ENCODE measurements around the gene ART5.
"Not testable (repeated sequence)": the region's sequence is repeated elsewhere in the genome, so short reads cannot be mapped to it uniquely, and the experiment has no call there.

ART5 gene

DNA sequence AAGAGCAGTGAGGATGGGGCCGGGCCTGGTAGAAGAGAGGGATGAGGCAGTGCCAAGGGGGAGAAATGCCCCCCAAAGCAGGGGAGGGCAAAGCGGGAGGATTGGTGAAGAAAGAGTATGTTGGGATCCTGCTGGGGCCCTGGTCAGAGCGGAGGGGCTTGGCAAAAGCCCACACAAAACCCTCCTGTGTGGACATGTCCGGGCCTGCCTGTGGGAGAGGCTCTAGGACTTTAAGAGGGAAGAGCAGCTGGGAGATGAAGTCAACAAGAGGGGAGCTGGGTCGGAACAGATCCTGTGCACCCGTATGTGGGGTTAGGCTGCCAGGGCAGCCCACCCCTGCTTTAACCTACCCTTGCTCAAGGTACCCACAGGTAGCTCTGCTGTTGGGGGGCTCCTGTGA lies 25.8 kb downstream of the ART5 start:
- no peak for DNase-seq

GRCh38 chr11:3614742-3615171 lies 27.0 kb downstream of the ART5 start:
- peak; percentile 52 for DNase-seq

GRCh38 chr11:3613998-3614741 lies 27.6 kb downstream of the ART5 start:
- no peak for DNase-seq

GRCh38 chr11:3611976-3612678 lies 29.7 kb downstream of the ART5 start:
- DNase-seq: no peak

DNA sequence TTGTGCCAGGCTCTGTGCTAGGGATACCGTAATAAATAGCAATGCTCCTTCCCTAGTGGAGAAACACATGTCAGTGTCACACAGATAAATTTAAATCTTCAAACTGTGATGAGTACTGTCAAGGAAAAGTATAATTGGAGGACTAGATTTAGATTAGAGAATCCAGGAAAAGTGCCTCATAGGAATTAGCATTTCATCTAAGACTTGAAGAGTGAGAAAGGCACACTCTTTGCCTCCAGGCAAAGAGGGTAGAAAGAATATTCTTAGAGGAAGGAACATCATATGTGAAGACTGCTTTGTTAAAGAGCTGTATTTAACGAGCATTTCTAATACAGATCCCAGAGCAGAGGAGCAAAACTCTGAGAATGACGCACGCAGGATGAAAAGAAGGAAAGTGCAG lies 30.9 kb downstream of the ART5 start:
- DNase-seq: no peak

DNA sequence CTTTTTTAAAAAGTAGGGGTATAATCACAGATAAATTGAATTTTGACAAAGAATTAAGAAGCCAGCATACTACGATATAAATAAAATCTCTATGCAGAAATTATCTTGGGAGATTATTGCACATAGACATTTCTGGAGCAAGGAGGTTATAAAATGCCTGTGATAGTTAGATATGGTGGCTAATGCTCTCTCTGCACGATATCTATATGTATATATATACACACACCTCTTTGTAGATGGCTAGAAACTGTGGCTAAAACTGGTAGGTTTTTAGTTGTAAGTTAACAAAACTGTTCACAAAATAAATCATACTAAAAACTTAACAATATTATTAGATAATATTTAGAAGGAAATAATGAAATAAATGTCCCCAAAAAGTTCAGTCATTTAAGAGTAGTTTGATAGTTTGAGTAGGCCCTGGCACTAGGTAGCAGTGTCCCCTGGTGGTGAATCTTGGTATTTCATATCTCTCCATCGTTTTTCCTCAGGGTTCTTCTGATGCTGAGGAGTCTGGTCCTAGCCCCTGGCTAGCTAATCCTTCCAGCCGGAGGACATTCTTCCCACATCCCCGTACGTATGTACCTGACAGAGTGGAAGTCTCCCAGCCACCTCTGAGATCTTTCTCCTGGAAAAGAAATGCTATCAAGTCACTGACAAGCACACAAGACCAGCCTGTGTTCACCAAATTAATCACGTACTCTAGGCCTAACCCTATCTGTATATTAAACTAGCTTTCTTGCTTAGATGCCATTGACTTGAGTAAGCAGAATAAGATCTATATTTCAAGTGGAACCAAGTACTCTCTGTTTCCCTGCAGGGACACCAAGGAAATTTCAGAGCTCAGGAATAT lies 32.2 kb downstream of the ART5 start:
- DNase-seq: no peak

GRCh38 chr11:3605771-3606203 lies 36.0 kb downstream of the ART5 start:
- DNase-seq: no peak

- DNase-seq: no peak
Measured at GRCh38 chr11:3605283-3605662, 36.5 kb downstream of the ART5 start.

DNA sequence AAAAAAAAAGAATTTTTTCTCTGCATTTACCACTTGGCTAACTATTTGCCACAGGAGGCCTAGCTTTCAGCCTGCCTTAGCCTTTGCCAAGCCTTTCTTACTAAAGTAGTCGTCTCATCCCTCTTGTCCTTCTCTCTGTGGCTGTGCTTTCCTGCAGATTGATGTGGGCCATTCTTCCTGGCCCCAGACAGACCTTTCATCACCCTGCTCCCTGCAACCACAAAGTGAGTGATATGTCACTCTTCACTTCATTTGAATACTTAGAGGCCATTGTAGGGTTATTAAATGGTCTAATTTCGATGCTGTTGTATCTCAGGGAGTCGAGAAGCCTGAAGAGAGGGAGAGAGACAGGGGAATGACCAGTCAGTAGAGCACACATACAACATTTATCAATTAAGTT lies 37.6 kb downstream of the ART5 start:
- DNase-seq: no peak

DNA sequence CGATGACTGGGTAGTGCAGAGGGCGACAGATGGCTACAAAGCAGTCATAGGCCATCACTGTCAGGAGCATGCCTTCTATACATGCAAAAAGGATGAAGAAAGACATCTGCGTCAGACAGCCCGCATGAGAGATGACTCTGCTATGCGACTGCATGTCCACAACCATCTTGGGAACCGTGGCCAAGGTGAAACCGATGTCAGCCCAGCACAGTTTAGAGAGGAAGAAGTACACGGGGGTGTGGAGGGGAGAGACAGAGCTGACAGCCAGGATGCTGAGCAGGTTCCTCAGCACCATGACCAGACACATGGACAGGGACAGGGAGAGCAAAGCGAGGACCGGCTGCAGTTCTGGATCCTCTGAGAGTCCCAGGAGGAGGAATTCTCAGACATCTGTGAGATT lies 41.6 kb downstream of the ART5 start:
- DNase-seq: not testable (repeated sequence)

DNA sequence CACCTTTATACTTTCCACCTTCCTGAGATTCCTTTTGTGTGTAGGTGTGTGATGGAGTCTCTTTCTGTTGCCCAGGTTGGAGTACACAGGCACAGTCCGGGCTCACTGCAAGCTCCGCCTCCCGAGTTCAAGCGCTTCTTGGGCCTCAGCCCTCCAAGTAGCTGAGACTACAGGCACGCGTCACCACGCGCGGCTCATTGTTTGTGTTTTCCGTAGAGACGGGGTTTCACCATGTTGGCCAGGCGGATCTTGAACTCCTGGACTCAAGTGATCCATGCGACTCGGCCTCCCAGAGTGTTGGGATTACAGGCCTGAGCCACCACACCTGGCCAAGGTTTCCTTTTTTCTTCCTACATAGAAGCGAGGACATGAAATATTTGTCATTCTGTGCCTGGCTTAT lies 44.0 kb downstream of the ART5 start:
- not testable (repeated sequence) for DNase-seq

GRCh38 chr11:3591326-3591725 lies 50.5 kb downstream of the ART5 start:
- DNase-seq: not testable (repeated sequence)

DNA sequence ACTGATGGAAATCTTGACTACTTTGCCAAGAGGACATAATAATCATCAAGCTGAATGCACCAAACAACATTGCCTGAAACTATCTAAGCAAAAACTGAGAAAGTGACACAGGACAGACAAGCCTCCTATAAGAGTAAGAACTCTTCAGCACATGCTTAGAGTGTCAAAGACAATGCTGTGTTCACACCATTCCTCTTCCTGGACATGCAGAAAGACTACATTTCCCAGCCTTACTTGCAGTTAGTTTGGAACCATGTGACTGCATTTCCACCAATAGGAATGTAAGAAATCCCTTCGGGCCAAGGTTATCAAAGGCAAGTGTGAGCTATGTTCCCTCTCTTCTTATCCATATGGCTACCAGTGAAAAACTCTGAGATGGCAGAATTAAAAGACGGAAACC lies 51.6 kb downstream of the ART5 start:
- not testable (repeated sequence) for DNase-seq

GRCh38 chr11:3588776-3589175 lies 53.0 kb downstream of the ART5 start:
- DNase-seq: not testable (repeated sequence)
